Activated B cell treated with CpG ODN at 0.5 μM for 24 hours (primary cell): ENCODE data around the gene MAPK13. TPM values are rescaled to one million over a fixed set of nuclear protein-coding genes. Genes with fewer than 3 reads are reported as not detected.
"Not testable (repeated sequence)": the region's sequence is repeated elsewhere in the genome, so short reads cannot be mapped to it uniquely, and the experiment has no call there.

Source experiments
- ATAC-seq: fragments of 200-7000 bp; cut with Tn5 transposase; one replicate; pipeline ENCODE4 v1.10.0; 2021; ENCODE audit warnings: low read depth, mild to moderate bottlenecking, moderate library complexity
- CTCF ChIA-PET: fragments of 350-600 bp; sonication (Branson Sonifier 250); formaldehyde crosslinking; loops from one replicate; lab custom pipeline; 2021; ENCODE audit warnings: antibody characterized with exemption; lab: Charles Lee
- POLR2A ChIA-PET: fragments of 350-600 bp; sonication (Branson Sonifier 250); formaldehyde crosslinking; loops from one replicate; lab custom pipeline; 2021; ENCODE audit warnings: antibody characterized with exemption; lab: Charles Lee
- DNase-seq: peaks from one replicate; pipeline ENCODE4 v3.0.0; 2022
- H3K27ac Mint-ChIP-seq: one replicate; pipeline ENCODE4 v1.8.0; 2020; ENCODE audit warnings: mixed read lengths
- H3K27me3 Mint-ChIP-seq: one replicate; pipeline ENCODE4 v1.8.0; 2021; ENCODE audit warnings: mixed read lengths
- H3K36me3 Mint-ChIP-seq: one replicate; pipeline ENCODE4 v1.8.0; 2021; ENCODE audit warnings: low read depth, mixed read lengths
- H3K4me1 Mint-ChIP-seq: one replicate; pipeline ENCODE4 v1.8.0; 2021; ENCODE audit warnings: mixed read lengths
- H3K4me3 Mint-ChIP-seq: one replicate; pipeline ENCODE4 v1.8.0; 2020; ENCODE audit warnings: mild to moderate bottlenecking, mixed read lengths
- H3K9me3 Mint-ChIP-seq: one replicate; pipeline ENCODE4 v1.8.0; 2020; ENCODE audit warnings: mixed read lengths
- intact Hi-C: fragments of 100-400 bp; cut with micrococcal nuclease; formaldehyde crosslinking; loops from one replicate; pipeline ENCODE4 v1.15.1; 2024
- total RNA-seq: library from RNA; stranded (reverse); gene quantifications from 2 replicates; pipeline ENCODE4 v1.2.3, GENCODE V29; 2022
- TF ChIP-seq, protein P1 (sequence below): fragments of 200-600 bp; IDR thresholded peaks from one replicate; pipeline ENCODE4 v1.8.0; 2022; ENCODE audit warnings: antibody characterized with exemption, mild to moderate bottlenecking

Gene MAPK13
- 20.1 and 22.7 TPM in 2 replicates for total RNA-seq

DNA sequence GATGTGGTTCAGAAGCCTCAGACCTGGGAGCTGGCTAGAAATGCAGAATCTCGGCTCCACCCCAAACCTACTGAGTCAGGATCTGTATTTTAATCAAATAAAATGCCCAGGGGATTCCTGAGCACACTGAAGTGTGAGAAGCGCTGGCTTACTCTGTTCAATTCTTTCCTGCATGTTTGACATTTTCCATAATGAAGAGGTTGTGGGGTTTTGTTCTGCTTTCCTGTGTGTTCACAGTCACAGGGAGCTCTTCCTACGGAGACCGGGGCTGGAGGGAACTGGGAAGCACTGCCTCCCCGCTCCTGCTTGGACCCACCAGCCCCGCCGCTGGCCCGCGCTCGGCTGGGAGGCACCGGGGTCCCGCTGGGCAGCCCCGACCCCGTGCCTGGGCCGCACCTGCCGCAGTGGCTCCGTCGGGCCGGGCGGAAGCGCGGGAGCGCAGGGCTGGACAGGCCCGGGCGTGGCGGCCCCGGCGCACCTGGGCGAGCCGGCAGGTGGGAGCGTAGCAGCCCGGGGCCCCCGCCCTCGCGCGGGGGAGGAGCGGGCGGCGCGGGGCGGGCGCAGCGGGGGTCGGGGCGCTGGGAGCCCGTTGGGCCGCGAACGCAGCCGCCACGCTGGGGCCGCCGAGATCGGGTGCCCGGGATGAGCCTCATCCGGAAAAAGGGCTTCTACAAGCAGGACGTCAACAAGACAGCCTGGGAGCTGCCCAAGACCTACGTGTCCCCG lies at the start of gene MAPK13:
TSS of gene MAPK13 (plus strand) at position 573 of the 726 bp plus-strand sequence. CDS start at position 643, 70 bp downstream.
- H3K27ac Mint-ChIP-seq = peak within 1 kb of the TSS; percentile 85
- TF ChIP-seq, protein P1, sequence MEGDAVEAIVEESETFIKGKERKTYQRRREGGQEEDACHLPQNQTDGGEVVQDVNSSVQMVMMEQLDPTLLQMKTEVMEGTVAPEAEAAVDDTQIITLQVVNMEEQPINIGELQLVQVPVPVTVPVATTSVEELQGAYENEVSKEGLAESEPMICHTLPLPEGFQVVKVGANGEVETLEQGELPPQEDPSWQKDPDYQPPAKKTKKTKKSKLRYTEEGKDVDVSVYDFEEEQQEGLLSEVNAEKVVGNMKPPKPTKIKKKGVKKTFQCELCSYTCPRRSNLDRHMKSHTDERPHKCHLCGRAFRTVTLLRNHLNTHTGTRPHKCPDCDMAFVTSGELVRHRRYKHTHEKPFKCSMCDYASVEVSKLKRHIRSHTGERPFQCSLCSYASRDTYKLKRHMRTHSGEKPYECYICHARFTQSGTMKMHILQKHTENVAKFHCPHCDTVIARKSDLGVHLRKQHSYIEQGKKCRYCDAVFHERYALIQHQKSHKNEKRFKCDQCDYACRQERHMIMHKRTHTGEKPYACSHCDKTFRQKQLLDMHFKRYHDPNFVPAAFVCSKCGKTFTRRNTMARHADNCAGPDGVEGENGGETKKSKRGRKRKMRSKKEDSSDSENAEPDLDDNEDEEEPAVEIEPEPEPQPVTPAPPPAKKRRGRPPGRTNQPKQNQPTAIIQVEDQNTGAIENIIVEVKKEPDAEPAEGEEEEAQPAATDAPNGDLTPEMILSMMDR = no peak
- ATAC-seq (peak; percentile 58), DNase-seq (peak; percentile 50)
- intact Hi-C loops = loop anchor here (2.0 kb wide), 3 partner anchors 13 to 67 kb away; partner anchors contain the start of gene BRPF3
- H3K4me3 Mint-ChIP-seq = peak within 1 kb of the TSS; percentile 86
- peaks cover 40% of the 10 kb centered on the region for H3K4me1 Mint-ChIP-seq
- H3K9me3 Mint-ChIP-seq = no peaks in the 10 kb centered on the region
- ChIA-PET POLR2A (interaction anchor here (0.5 to 3.3 kb wide), 6 partner anchors 9 to 309 kb away, joined by 3 to 46 read pairs (median 8); partner anchors contain the start of genes BRPF3 and MAPK14), CTCF (interaction anchor here (1.1 to 2.8 kb wide), 4 partner anchors 9 to 54 kb away, joined by 3 to 17 read pairs (median 4); no protein-coding TSS in a partner anchor)
- peaks cover 17% of the 10 kb centered on the region for H3K36me3 Mint-ChIP-seq
- no peaks in the 10 kb centered on the region for H3K27me3 Mint-ChIP-seq

- ChIA-PET CTCF (interaction anchor here (1.6 kb wide), 1 partner anchor 12 kb away, joined by 4 read pairs; no protein-coding TSS in a partner anchor), POLR2A (no interaction called here)
- Mint-ChIP-seq H3K9me3 (peaks cover 5% of the 10 kb centered on the region), H3K4me1 (peaks cover 20% of the 10 kb centered on the region), H3K4me3 (no peak overlapping the region), H3K27ac (no peak overlapping the region), H3K36me3 (peaks cover 78% of the 10 kb centered on the region), H3K27me3 (no peaks in the 10 kb centered on the region)
- no peak for DNase-seq
- TF ChIP-seq, protein P1 = no peak
- intact Hi-C loops = no loop called here
- no peak for ATAC-seq
Observed at GRCh38 chr6:36082318-36082717, 48.0 kb upstream of the MAPK13 start.

- intact Hi-C loops = no loop called here
- DNase-seq (no peak), ATAC-seq (no peak)
- peaks cover 26% of the 10 kb centered on the region for H3K4me1 Mint-ChIP-seq
- no peak overlapping the region for H3K4me3 Mint-ChIP-seq
- POLR2A ChIA-PET = no interaction called here
- H3K27ac Mint-ChIP-seq = no peak overlapping the region
- TF ChIP-seq, protein P1 = no peak
- H3K27me3 Mint-ChIP-seq = no peaks in the 10 kb centered on the region
- peaks cover 5% of the 10 kb centered on the region for H3K9me3 Mint-ChIP-seq
- H3K36me3 Mint-ChIP-seq = peaks cover 68% of the 10 kb centered on the region
- CTCF ChIA-PET = no interaction called here
Observed at GRCh38 chr6:36083446-36083845, 46.9 kb upstream of the MAPK13 start.

- Mint-ChIP-seq H3K36me3 (peaks cover 43% of the 10 kb centered on the region), H3K4me1 (peaks cover 20% of the 10 kb centered on the region)
- H3K27me3 Mint-ChIP-seq, CTCF ChIA-PET, H3K9me3 Mint-ChIP-seq, H3K27ac Mint-ChIP-seq, intact Hi-C loops, POLR2A ChIA-PET, H3K4me3 Mint-ChIP-seq, ATAC-seq, DNase-seq: not testable (repeated sequence)
Observed at GRCh38 chr6:36088204-36088603, 42.1 kb upstream of the MAPK13 start.

GRCh38 chr6:36089048-36089447 lies 41.3 kb upstream of the MAPK13 start:
- ATAC-seq (no peak), DNase-seq (no peak)
- Mint-ChIP-seq H3K4me3 (no peak overlapping the region), H3K36me3 (peaks cover 36% of the 10 kb centered on the region), H3K27ac (no peak overlapping the region), H3K4me1 (peaks cover 20% of the 10 kb centered on the region), H3K9me3 (no peaks in the 10 kb centered on the region), H3K27me3 (no peaks in the 10 kb centered on the region)
- ChIA-PET CTCF (no interaction called here), POLR2A (no interaction called here)
- intact Hi-C loops = no loop called here
- TF ChIP-seq, protein P1 = no peak
